HEK293 (cell line): ENCODE measurements around the gene UPK3A.

Source experiments
- CTCF ChIA-PET: fragments of 350-600 bp; formaldehyde crosslinking; extraction: SDS; loops from one replicate; lab custom pipeline; 2021; ENCODE audit warnings: antibody characterized with exemption; lab: Yijun Ruan, JAX
- POLR2A ChIA-PET: fragments of 300-600 bp; formaldehyde crosslinking; extraction: SDS; loops from one replicate; lab custom pipeline; 2020; ENCODE audit warnings: antibody characterized with exemption, inconsistent platforms; lab: Yijun Ruan, JAX
- H3K27ac ChIP-seq: fragments of 200-500 bp; sonication (Bioruptor generic); 2 replicates; pipeline ENCODE4 v1.5.1; 2014; ENCODE audit warnings: low read depth, low read length, control low read depth, inconsistent platforms; ENCODE audit errors: extremely low read depth
- H3K36me3 ChIP-seq, 2 experiments: fragments of 200-500 bp in 1 of 2; sonication (Bioruptor generic) in 1 of 2; 1 replicate in 1 of 2; 2 replicates in 1 of 2; pipeline ENCODE4 v1.5.1; 2014 to 2017; ENCODE audit warnings: inconsistent platforms in 2 of 2, low read length in 2 of 2; ENCODE audit not compliant: control insufficient read depth in 2 of 2, insufficient read depth in 1 of 2
- H3K4me1 ChIP-seq: fragments of 200-500 bp; sonication (Bioruptor generic); 2 replicates; pipeline ENCODE4 v1.5.1; 2014; ENCODE audit warnings: mild to moderate bottlenecking, low read length, inconsistent platforms; ENCODE audit not compliant: control insufficient read depth, insufficient read depth
- H3K4me3 ChIP-seq: 2 replicates; pipeline ENCODE4 v1.5.1; 2011; ENCODE audit warnings: low read depth, mild to moderate bottlenecking, control low read depth, low read length, moderate library complexity
- H3K9me3 ChIP-seq: fragments of 200-500 bp; sonication (Bioruptor generic); 2 replicates; pipeline ENCODE4 v1.5.1; 2014; ENCODE audit warnings: low read depth, low read length, inconsistent platforms; ENCODE audit not compliant: control insufficient read depth, insufficient read depth
- BCL11A ChIP-seq: fragments of 450-650 bp; formaldehyde crosslinking; IDR thresholded peaks from 2 replicates; pipeline ENCODE4 v1.5.1; 2016; ENCODE audit warnings: low read depth, missing biosample characterization, missing genetic modification characterization
- GLI4 ChIP-seq: fragments of 450-650 bp; formaldehyde crosslinking; IDR thresholded peaks from 2 replicates; pipeline ENCODE4 v1.5.1; 2016; ENCODE audit warnings: missing biosample characterization, missing genetic modification characterization
- KLF10 ChIP-seq: fragments of 450-650 bp; IDR thresholded peaks from 2 replicates; pipeline ENCODE4 v1.5.1; 2018; ENCODE audit warnings: missing biosample characterization, mild to moderate bottlenecking, missing genetic modification characterization
- KLF9 ChIP-seq: fragments of 450-650 bp; formaldehyde crosslinking; IDR thresholded peaks from 2 replicates; pipeline ENCODE4 v1.5.1; 2016; ENCODE audit warnings: missing biosample characterization, missing genetic modification characterization, low read depth
- MZF1 ChIP-seq: fragments of 450-650 bp; formaldehyde crosslinking; IDR thresholded peaks from 2 replicates; pipeline ENCODE4 v1.5.1; 2017; ENCODE audit warnings: missing biosample characterization, missing genetic modification characterization, borderline replicate concordance
- SETDB1 ChIP-seq: IDR thresholded peaks from one replicate; pipeline ENCODE4 v1.6.1; 2017; ENCODE audit warnings: mild to moderate bottlenecking, low read length, moderate library complexity, mixed read lengths; ENCODE audit not compliant: insufficient read length
- SP2 ChIP-seq: fragments of 450-650 bp; formaldehyde crosslinking; IDR thresholded peaks from 2 replicates; pipeline ENCODE4 v1.5.1; 2016; ENCODE audit warnings: missing biosample characterization, missing genetic modification characterization
- YY1 ChIP-seq: fragments of 450-650 bp; formaldehyde crosslinking; IDR thresholded peaks from 2 replicates; pipeline ENCODE4 v1.5.1; 2018; ENCODE audit warnings: missing biosample characterization, missing genetic modification characterization
- ZNF155 ChIP-seq: fragments of 450-650 bp; formaldehyde crosslinking; IDR thresholded peaks from 2 replicates; pipeline ENCODE4 v1.5.1; 2016; ENCODE audit warnings: missing biosample characterization, missing genetic modification characterization
- ZNF214 ChIP-seq: fragments of 450-650 bp; formaldehyde crosslinking; IDR thresholded peaks from 2 replicates; pipeline ENCODE4 v1.5.1; 2017; ENCODE audit warnings: missing biosample characterization, mild to moderate bottlenecking, missing genetic modification characterization, borderline replicate concordance
- ZNF274 ChIP-seq, 2 experiments: fragments of 200-500 bp in 1 of 2; fragments of 450-650 bp in 1 of 2; sonication (Bioruptor generic) in 1 of 2; formaldehyde crosslinking in 1 of 2; IDR thresholded peaks; 2 replicates each; pipeline versions ENCODE4 v1.5.1 to v1.6.1; 2014 to 2016; ENCODE audit warnings: borderline replicate concordance in 1 of 2, inconsistent platforms in 1 of 2, low read length in 1 of 2, missing biosample characterization in 1 of 2, missing genetic modification characterization in 1 of 2
- ZNF302 ChIP-seq: fragments of 450-650 bp; formaldehyde crosslinking; IDR thresholded peaks from 2 replicates; pipeline ENCODE4 v1.5.1; 2016; ENCODE audit warnings: missing biosample characterization, missing genetic modification characterization, low read depth
- ZNF366 ChIP-seq: fragments of 450-650 bp; formaldehyde crosslinking; conservative IDR thresholded peaks from 2 replicates; pipeline ENCODE4 v1.5.1; 2016; ENCODE audit warnings: missing biosample characterization, missing genetic modification characterization
- ZNF433 ChIP-seq: fragments of 450-650 bp; formaldehyde crosslinking; IDR thresholded peaks from 2 replicates; pipeline ENCODE4 v1.5.1; 2016; ENCODE audit warnings: missing biosample characterization, missing genetic modification characterization, low read depth
- ZNF544 ChIP-seq: fragments of 450-650 bp; formaldehyde crosslinking; IDR thresholded peaks from 2 replicates; pipeline ENCODE4 v1.5.0; 2017; ENCODE audit warnings: missing biosample characterization, missing genetic modification characterization
- ZNF747 ChIP-seq: fragments of 450-650 bp; formaldehyde crosslinking; IDR thresholded peaks from 2 replicates; pipeline ENCODE4 v1.5.1; 2016; ENCODE audit warnings: missing biosample characterization, missing genetic modification characterization
- ZNF777 ChIP-seq: fragments of 450-650 bp; formaldehyde crosslinking; IDR thresholded peaks from 2 replicates; pipeline ENCODE4 v1.5.1; 2017; ENCODE audit warnings: missing biosample characterization, missing genetic modification characterization, borderline replicate concordance
- ZNF791 ChIP-seq: fragments of 450-650 bp; formaldehyde crosslinking; IDR thresholded peaks from 2 replicates; pipeline ENCODE4 v1.5.1; 2016; ENCODE audit warnings: missing biosample characterization, missing genetic modification characterization
- TF ChIP-seq, protein P1 (sequence below): fragments of 450-650 bp; formaldehyde crosslinking; IDR thresholded peaks from 2 replicates; pipeline ENCODE4 v1.5.1; 2016; ENCODE audit warnings: missing biosample characterization, missing genetic modification characterization, low read depth
- TF ChIP-seq, protein P2 (sequence below): sonication (generic); formaldehyde crosslinking; IDR thresholded peaks from 2 replicates; pipeline ENCODE4 v1.8.1; 2022; ENCODE audit warnings: mild to moderate bottlenecking, moderate library complexity, missing genetic modification reagents
- TF ChIP-seq, protein P3 (sequence below): fragments of 450-650 bp; formaldehyde crosslinking; IDR thresholded peaks from 2 replicates; pipeline ENCODE4 v1.5.1; 2017; ENCODE audit warnings: missing biosample characterization, missing genetic modification characterization
- TF ChIP-seq, protein P4 (sequence below): fragments of 450-650 bp; formaldehyde crosslinking; IDR thresholded peaks from 2 replicates; pipeline ENCODE4 v1.5.1; 2016; ENCODE audit warnings: missing biosample characterization, missing genetic modification characterization

Gene UPK3A

DNA sequence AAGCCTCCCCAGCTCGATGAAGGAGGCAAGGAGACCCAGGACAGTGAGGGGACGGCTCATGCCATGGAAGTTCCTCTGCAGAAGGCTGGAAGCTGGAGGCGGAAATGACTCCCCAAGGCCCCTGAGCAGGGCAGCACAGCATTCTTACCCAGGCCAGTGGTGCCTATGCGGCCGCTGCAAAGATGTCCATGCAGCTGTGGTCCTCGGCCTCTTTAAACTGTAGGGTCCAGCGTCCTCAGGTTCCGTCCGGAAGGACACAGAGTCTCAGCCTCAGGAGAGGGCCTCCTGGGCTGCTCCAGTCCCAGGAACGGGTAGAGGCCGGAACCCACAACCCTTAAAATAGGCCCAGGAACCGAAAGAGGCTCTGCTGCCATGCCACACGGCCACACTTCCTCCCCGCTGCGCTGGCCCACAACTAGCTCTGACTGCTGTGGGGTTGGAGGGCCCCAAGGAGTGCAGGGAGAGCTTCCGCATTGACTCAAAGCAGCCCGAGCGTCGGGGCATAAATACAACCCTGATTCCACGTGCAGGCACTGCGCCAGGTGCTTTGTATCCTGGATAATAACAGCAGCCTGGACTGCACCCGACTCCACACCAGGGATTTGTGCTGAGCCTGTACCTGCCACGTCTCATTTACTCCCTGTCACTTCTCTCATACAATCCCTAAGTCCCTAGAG lies 49.5 kb upstream of the UPK3A start:
- Histone ChIP-seq H3K9me3 (no peaks in the 10 kb centered on the region), H3K36me3 (peaks cover 0 to 35% of the 10 kb centered on the region in 2 experiments), H3K27ac (no peak overlapping the region), H3K4me3 (no peak overlapping the region), H3K4me1 (peaks cover 8% of the 10 kb centered on the region)
- TF ChIP-seq, protein P1, sequence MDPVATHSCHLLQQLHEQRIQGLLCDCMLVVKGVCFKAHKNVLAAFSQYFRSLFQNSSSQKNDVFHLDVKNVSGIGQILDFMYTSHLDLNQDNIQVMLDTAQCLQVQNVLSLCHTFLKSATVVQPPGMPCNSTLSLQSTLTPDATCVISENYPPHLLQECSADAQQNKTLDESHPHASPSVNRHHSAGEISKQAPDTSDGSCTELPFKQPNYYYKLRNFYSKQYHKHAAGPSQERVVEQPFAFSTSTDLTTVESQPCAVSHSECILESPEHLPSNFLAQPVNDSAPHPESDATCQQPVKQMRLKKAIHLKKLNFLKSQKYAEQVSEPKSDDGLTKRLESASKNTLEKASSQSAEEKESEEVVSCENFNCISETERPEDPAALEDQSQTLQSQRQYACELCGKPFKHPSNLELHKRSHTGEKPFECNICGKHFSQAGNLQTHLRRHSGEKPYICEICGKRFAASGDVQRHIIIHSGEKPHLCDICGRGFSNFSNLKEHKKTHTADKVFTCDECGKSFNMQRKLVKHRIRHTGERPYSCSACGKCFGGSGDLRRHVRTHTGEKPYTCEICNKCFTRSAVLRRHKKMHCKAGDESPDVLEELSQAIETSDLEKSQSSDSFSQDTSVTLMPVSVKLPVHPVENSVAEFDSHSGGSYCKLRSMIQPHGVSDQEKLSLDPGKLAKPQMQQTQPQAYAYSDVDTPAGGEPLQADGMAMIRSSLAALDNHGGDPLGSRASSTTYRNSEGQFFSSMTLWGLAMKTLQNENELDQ (tag by site-specific recombination) = no peak
- TF ChIP-seq, protein P2, sequence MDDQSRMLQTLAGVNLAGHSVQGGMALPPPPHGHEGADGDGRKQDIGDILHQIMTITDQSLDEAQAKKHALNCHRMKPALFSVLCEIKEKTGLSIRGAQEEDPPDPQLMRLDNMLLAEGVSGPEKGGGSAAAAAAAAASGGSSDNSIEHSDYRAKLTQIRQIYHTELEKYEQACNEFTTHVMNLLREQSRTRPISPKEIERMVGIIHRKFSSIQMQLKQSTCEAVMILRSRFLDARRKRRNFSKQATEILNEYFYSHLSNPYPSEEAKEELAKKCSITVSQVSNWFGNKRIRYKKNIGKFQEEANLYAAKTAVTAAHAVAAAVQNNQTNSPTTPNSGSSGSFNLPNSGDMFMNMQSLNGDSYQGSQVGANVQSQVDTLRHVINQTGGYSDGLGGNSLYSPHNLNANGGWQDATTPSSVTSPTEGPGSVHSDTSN (CRISPR knock-in tag) = no peak
- TF ChIP-seq MZF1 (tag by site-specific recombination) (no peak), ZNF274 (IDR thresholded peaks at IDR 0.05; ENCODE audit: low read length) (no peak), ZNF274 (tag by site-specific recombination; IDR thresholded peaks at IDR 0.05; ENCODE audit: borderline replicate concordance) (no peak), GLI4 (tag by site-specific recombination) (no peak), SETDB1 (no peak), BCL11A (no peak), YY1 (tag by site-specific recombination) (no peak), ZNF366 (tag by site-specific recombination) (no peak), ZNF747 (tag by site-specific recombination) (no peak), ZNF791 (no peak), ZNF544 (tag by site-specific recombination) (no peak)
- TF ChIP-seq, protein P3, sequence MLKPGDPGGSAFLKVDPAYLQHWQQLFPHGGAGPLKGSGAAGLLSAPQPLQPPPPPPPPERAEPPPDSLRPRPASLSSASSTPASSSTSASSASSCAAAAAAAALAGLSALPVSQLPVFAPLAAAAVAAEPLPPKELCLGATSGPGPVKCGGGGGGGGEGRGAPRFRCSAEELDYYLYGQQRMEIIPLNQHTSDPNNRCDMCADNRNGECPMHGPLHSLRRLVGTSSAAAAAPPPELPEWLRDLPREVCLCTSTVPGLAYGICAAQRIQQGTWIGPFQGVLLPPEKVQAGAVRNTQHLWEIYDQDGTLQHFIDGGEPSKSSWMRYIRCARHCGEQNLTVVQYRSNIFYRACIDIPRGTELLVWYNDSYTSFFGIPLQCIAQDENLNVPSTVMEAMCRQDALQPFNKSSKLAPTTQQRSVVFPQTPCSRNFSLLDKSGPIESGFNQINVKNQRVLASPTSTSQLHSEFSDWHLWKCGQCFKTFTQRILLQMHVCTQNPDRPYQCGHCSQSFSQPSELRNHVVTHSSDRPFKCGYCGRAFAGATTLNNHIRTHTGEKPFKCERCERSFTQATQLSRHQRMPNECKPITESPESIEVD (tag by site-specific recombination) = no peak
- CTCF ChIA-PET = interaction anchor here (1.2 kb wide), 1 partner anchor 27 kb away, joined by 3 read pairs; no protein-coding TSS in a partner anchor
- POLR2A ChIA-PET = no interaction called here

DNA sequence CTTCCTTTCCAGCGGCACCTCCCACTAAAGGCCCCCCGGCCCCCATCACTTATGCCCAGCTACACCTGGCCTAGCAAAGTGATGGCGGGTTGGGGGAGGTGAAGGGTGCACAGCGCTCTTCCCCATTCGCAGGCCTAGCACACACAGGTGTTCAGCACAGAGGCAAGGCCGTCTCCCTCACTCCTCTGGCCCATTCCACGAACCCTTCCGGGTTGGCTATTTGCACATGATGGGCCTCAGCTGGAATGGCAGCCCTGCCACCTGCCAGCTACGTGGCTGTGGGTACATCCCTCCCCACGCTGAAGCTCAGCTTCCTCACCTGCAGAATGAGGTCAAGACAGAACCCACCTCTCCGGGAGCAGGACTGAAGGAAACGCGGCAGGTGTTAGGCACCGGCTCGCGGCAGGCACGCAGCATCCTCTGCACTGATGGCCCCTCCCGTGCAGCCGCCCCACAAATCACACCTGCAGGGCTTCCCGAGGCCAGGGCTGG lies 48.9 kb upstream of the UPK3A start:
- ChIA-PET CTCF (interaction anchor here (1.2 kb wide), 1 partner anchor 27 kb away, joined by 3 read pairs; no protein-coding TSS in a partner anchor), POLR2A (interaction anchor here (0.6 kb wide), 1 partner anchor 16 kb away, joined by 3 read pairs; no protein-coding TSS in a partner anchor)
- Histone ChIP-seq H3K36me3 (peaks cover 0 to 35% of the 10 kb centered on the region in 2 experiments), H3K27ac (no peak overlapping the region), H3K4me3 (no peak overlapping the region), H3K4me1 (peaks cover 8% of the 10 kb centered on the region), H3K9me3 (no peaks in the 10 kb centered on the region)
- TF ChIP-seq ZNF155 (tag by site-specific recombination) (no peak), SP2 (tag by site-specific recombination) (no peak), ZNF214 (no peak), ZNF302 (tag by site-specific recombination) (no peak), KLF10 (tag by site-specific recombination) (no peak), ZNF777 (tag by site-specific recombination) (no peak), KLF9 (tag by site-specific recombination) (no peak), ZNF433 (tag by site-specific recombination) (no peak)
- TF ChIP-seq, protein P2 (CRISPR knock-in tag) = no peak
- TF ChIP-seq, protein P4, sequence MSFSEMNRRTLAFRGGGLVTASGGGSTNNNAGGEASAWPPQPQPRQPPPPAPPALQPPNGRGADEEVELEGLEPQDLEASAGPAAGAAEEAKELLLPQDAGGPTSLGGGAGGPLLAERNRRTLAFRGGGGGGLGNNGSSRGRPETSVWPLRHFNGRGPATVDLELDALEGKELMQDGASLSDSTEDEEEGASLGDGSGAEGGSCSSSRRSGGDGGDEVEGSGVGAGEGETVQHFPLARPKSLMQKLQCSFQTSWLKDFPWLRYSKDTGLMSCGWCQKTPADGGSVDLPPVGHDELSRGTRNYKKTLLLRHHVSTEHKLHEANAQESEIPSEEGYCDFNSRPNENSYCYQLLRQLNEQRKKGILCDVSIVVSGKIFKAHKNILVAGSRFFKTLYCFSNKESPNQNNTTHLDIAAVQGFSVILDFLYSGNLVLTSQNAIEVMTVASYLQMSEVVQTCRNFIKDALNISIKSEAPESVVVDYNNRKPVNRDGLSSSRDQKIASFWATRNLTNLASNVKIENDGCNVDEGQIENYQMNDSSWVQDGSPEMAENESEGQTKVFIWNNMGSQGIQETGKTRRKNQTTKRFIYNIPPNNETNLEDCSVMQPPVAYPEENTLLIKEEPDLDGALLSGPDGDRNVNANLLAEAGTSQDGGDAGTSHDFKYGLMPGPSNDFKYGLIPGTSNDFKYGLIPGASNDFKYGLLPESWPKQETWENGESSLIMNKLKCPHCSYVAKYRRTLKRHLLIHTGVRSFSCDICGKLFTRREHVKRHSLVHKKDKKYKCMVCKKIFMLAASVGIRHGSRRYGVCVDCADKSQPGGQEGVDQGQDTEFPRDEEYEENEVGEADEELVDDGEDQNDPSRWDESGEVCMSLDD (tag by site-specific recombination) = no peak
- TF ChIP-seq, protein P1 (tag by site-specific recombination) = no peak
